HepG2 (cell line): ENCODE results near the gene NANOS1. TPM values are rescaled to one million over a fixed set of nuclear protein-coding genes. Genes with fewer than 3 reads are reported as not detected.

Experiments used
- ATRX ChIP-seq: sonication (generic); formaldehyde crosslinking; IDR thresholded peaks from 2 replicates; pipeline ENCODE4 v1.4.0; 2020; ENCODE audit warnings: missing genetic modification reagents, borderline replicate concordance
- JUN ChIP-seq: sonication (generic); formaldehyde crosslinking; IDR thresholded peaks from 2 replicates; pipeline ENCODE4 v1.4.0; 2020; ENCODE audit warnings: mild to moderate bottlenecking, missing genetic modification reagents
- KDM5A ChIP-seq: fragments of 200-600 bp; sonication (generic); IDR thresholded peaks from 2 replicates; pipeline ENCODE4 v1.7.0; 2018; ENCODE audit warnings: antibody characterized with exemption, mild to moderate bottlenecking, low read length, borderline replicate concordance
- KLF11 ChIP-seq: IDR thresholded peaks from 2 replicates; pipeline ENCODE4 v1.6.1; 2016; ENCODE audit warnings: missing compliant biosample characterization
- MAF1 ChIP-seq: sonication (generic); formaldehyde crosslinking; IDR thresholded peaks from 2 replicates; pipeline ENCODE4 v1.5.0; 2020; ENCODE audit warnings: missing genetic modification reagents, borderline replicate concordance
- NFE2L1 ChIP-seq: sonication (generic); formaldehyde crosslinking; IDR thresholded peaks from 2 replicates; pipeline ENCODE4 v1.4.0; 2020; ENCODE audit warnings: missing genetic modification reagents, mild to moderate bottlenecking, borderline replicate concordance
- PAX8 ChIP-seq: sonication (generic); formaldehyde crosslinking; IDR thresholded peaks from 2 replicates; pipeline ENCODE4 v1.8.0; 2022; ENCODE audit warnings: mild to moderate bottlenecking, missing genetic modification reagents, borderline replicate concordance
- PTBP1 ChIP-seq: fragments of 200-400 bp; formaldehyde crosslinking; IDR thresholded peaks from 2 replicates; pipeline ENCODE4 v1.6.1; 2018; ENCODE audit warnings: low read length, low read depth; ENCODE audit not compliant: poor library complexity, severe bottlenecking
- SETDB1 ChIP-seq: sonication (generic); formaldehyde crosslinking; IDR thresholded peaks from 2 replicates; pipeline ENCODE4 v1.5.1; 2020; ENCODE audit warnings: missing genetic modification reagents, mild to moderate bottlenecking, borderline replicate concordance
- SP4 ChIP-seq: sonication (generic); formaldehyde crosslinking; IDR thresholded peaks from 2 replicates; pipeline ENCODE4 v1.8.1; 2023; ENCODE audit warnings: mild to moderate bottlenecking, missing genetic modification reagents
- TARDBP ChIP-seq: sonication (generic); formaldehyde crosslinking; IDR thresholded peaks from 2 replicates; pipeline ENCODE4 v1.8.0; 2022; ENCODE audit warnings: mild to moderate bottlenecking, missing genetic modification reagents
- TBP ChIP-seq: sonication (generic); formaldehyde crosslinking; IDR thresholded peaks from 2 replicates; pipeline ENCODE4 v1.5.0; 2020; ENCODE audit warnings: missing genetic modification reagents
- ZKSCAN5 ChIP-seq: sonication (generic); formaldehyde crosslinking; IDR thresholded peaks from 2 replicates; pipeline ENCODE4 v1.5.1; 2020; ENCODE audit warnings: mild to moderate bottlenecking, missing genetic modification reagents
- ZNF205 ChIP-seq: IDR thresholded peaks from 2 replicates; pipeline ENCODE4 v1.6.1; 2018; ENCODE audit warnings: missing biosample characterization, missing genetic modification reagents
- ZNF224 ChIP-seq: sonication (generic); formaldehyde crosslinking; IDR thresholded peaks from 2 replicates; pipeline ENCODE4 v1.5.0; 2020; ENCODE audit warnings: mild to moderate bottlenecking, missing genetic modification reagents
- ZNF230 ChIP-seq: sonication (generic); formaldehyde crosslinking; IDR thresholded peaks from 2 replicates; pipeline ENCODE4 v1.4.0; 2020; ENCODE audit warnings: mild to moderate bottlenecking, missing genetic modification reagents
- ZNF326 ChIP-seq: sonication (generic); formaldehyde crosslinking; IDR thresholded peaks from 2 replicates; pipeline ENCODE4 v1.4.0; 2020; ENCODE audit warnings: missing genetic modification reagents, borderline replicate concordance
- ZNF329 ChIP-seq: sonication (generic); formaldehyde crosslinking; IDR thresholded peaks from 2 replicates; pipeline ENCODE4 v1.9.0; 2021; ENCODE audit warnings: low read depth, mild to moderate bottlenecking, missing genetic modification reagents
- ZNF746 ChIP-seq: sonication (generic); formaldehyde crosslinking; IDR thresholded peaks from 2 replicates; pipeline ENCODE4 v1.8.0; 2022; ENCODE audit warnings: mild to moderate bottlenecking, missing genetic modification reagents
- ZNF850 ChIP-seq: sonication (generic); formaldehyde crosslinking; conservative IDR thresholded peaks from 2 replicates; pipeline ENCODE4 v1.9.0; 2021; ENCODE audit warnings: mild to moderate bottlenecking, missing genetic modification reagents
- ZSCAN21 ChIP-seq: sonication (generic); formaldehyde crosslinking; IDR thresholded peaks from 2 replicates; pipeline ENCODE4 v1.8.0; 2022; ENCODE audit warnings: mild to moderate bottlenecking, missing genetic modification reagents, moderate library complexity, borderline replicate concordance
- polyA plus RNA-seq, 8 experiments: library from polyadenylated mRNA; depleted of rRNA in 3 of 8; stranded (reverse) in 7 of 8; unstranded in 1 of 8; fragments of >200 nt; fragmentation: Illumina TruSeq in 4 of 8; extraction: Trizol in 4 of 8; gene quantifications; 2 replicates each; pipeline versions ENCODE4 v1.2.1 to v1.2.3, GENCODE V29; 2011 to 2016; ENCODE audit warnings: low read depth in 4 of 8, missing spikeins in 1 of 8, mixed read lengths in 1 of 8; ENCODE audit not compliant: insufficient read depth in 1 of 8
- total RNA-seq, 5 experiments: library from RNA; depleted of rRNA; stranded (reverse); fragments of >200 nt; fragmentation: Illumina TruSeq; extraction: Trizol; gene quantifications; 2 replicates each; pipeline ENCODE4 v1.2.3, GENCODE V29; 2016; ENCODE audit warnings: low read depth in 1 of 5
- TF ChIP-seq, protein P1 (sequence below): sonication (generic); formaldehyde crosslinking; IDR thresholded peaks from 2 replicates; pipeline ENCODE4 v1.4.0; 2020; ENCODE audit warnings: missing genetic modification reagents, borderline replicate concordance
- TF ChIP-seq, protein P2 (sequence below): sonication (generic); formaldehyde crosslinking; IDR thresholded peaks from 2 replicates; pipeline ENCODE4 v1.9.0; 2022; ENCODE audit warnings: low read depth, missing genetic modification reagents

The NANOS1 gene
- total and polyA plus RNA-seq, 2 of the 13 experiments (the other 11 are each of a cell fraction or from before 2014, with no cell fraction given): 1.7 to 2.2 TPM

DNA sequence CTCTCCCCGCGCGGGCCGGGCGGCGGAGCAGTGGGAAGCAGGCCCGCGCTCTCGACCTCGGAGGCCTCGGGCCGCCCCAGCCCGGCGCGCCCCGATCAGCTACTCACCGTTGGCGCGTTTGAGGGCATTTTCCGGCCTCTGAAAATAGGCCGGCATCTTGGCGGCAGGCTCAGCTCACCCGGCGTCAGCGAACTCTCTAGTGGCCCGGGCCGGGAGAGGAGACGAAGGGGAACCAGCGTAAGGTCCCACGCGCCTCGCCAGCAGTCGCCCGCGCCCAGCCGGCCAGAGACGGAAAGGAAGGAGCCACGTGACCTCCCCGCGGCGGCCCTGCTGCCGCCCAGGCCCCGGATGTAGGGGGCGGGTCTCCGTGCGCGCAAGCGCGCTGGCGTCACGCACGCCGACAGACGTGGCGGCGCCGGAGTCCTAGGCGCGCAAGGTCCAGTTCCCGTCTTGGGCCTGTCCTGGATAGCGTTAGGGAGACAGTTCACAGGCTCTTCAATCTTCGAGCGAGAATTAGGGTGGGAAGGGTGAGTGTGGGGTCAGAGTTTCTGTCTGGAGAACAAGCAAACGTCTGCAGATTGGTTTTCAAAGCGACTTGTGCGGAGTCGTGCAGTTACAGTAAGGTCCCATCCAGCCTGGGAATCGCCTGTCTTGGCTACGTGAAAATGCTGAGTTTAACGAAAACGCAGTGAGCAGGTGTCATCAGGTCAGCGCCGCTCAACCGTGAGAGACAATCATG lies 51.2 kb downstream of the NANOS1 start, which contains the start of gene EIF3A (continued):
- TF ChIP-seq ZKSCAN5 (CRISPR knock-in tag) (no peak), PAX8 (CRISPR knock-in tag) (peak; percentile 51; the same call in 1 of the 2 replicates), ATRX (no peak), SP4 (CRISPR knock-in tag) (no peak), TBP (CRISPR knock-in tag) (no peak), ZNF329 (CRISPR knock-in tag) (0 out of 2 replicates have a peak, but pooled peaks have one; percentile 48), ZNF205 (CRISPR knock-in tag) (no peak), ZNF746 (peak; percentile 47; the same call in 1 of the 2 replicates), KLF11 (0 out of 2 replicates have a peak, but pooled peaks have one; percentile 65), TARDBP (CRISPR knock-in tag) (peak; percentile 15; the same call in 1 of the 2 replicates), PTBP1 (peak; percentile 19), ZSCAN21 (peak; percentile 41; the same call in 1 of the 2 replicates), NFE2L1 (no peak; the same call in 1 of the 2 replicates), ZNF230 (CRISPR knock-in tag) (0 out of 2 replicates have a peak, but pooled peaks have one; percentile 74), MAF1 (no peak), ZNF326 (CRISPR knock-in tag) (no peak), ZNF850 (CRISPR knock-in tag) (peak; percentile 95), JUN (CRISPR knock-in tag) (no peak), SETDB1 (CRISPR knock-in tag) (no peak), KDM5A (peak; percentile 63; the same call in 1 of the 2 replicates), ZNF224 (CRISPR knock-in tag) (peak; percentile 86; the same call in 1 of the 2 replicates)
- TF ChIP-seq, protein P1, sequence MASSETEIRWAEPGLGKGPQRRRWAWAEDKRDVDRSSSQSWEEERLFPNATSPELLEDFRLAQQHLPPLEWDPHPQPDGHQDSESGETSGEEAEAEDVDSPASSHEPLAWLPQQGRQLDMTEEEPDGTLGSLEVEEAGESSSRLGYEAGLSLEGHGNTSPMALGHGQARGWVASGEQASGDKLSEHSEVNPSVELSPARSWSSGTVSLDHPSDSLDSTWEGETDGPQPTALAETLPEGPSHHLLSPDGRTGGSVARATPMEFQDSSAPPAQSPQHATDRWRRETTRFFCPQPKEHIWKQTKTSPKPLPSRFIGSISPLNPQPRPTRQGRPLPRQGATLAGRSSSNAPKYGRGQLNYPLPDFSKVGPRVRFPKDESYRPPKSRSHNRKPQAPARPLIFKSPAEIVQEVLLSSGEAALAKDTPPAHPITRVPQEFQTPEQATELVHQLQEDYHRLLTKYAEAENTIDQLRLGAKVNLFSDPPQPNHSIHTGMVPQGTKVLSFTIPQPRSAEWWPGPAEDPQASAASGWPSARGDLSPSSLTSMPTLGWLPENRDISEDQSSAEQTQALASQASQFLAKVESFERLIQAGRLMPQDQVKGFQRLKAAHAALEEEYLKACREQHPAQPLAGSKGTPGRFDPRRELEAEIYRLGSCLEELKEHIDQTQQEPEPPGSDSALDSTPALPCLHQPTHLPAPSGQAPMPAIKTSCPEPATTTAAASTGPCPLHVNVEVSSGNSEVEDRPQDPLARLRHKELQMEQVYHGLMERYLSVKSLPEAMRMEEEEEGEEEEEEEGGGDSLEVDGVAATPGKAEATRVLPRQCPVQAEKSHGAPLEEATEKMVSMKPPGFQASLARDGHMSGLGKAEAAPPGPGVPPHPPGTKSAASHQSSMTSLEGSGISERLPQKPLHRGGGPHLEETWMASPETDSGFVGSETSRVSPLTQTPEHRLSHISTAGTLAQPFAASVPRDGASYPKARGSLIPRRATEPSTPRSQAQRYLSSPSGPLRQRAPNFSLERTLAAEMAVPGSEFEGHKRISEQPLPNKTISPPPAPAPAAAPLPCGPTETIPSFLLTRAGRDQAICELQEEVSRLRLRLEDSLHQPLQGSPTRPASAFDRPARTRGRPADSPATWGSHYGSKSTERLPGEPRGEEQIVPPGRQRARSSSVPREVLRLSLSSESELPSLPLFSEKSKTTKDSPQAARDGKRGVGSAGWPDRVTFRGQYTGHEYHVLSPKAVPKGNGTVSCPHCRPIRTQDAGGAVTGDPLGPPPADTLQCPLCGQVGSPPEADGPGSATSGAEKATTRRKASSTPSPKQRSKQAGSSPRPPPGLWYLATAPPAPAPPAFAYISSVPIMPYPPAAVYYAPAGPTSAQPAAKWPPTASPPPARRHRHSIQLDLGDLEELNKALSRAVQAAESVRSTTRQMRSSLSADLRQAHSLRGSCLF: no peak
- TF ChIP-seq, protein P2, sequence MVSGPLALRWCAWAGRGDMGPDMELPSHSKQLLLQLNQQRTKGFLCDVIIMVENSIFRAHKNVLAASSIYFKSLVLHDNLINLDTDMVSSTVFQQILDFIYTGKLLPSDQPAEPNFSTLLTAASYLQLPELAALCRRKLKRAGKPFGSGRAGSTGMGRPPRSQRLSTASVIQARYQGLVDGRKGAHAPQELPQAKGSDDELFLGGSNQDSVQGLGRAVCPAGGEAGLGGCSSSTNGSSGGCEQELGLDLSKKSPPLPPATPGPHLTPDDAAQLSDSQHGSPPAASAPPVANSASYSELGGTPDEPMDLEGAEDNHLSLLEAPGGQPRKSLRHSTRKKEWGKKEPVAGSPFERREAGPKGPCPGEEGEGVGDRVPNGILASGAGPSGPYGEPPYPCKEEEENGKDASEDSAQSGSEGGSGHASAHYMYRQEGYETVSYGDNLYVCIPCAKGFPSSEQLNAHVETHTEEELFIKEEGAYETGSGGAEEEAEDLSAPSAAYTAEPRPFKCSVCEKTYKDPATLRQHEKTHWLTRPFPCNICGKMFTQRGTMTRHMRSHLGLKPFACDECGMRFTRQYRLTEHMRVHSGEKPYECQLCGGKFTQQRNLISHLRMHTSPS: no peak
